ENCODE results near the gene KLHDC7B. TPM values are rescaled to one million over a fixed set of nuclear protein-coding genes. Genes with fewer than 3 reads are reported as not detected.

KLHDC7B gene
- total RNA-seq, 1 donor from 2014 or later = 0.77 TPM

GRCh38 chr22:50525858-50526107 lies 19.9 kb upstream of the KLHDC7B start:
- DNase-seq = no peak
- Histone ChIP-seq H3K27ac (peak overlapping the region; percentile 93), H3K9me3 (no peaks in the 10 kb centered on the region), H3K27me3 (ENCODE audit: low read depth) (no peaks in the 10 kb centered on the region), H3K4me1 (peaks cover 45% of the 10 kb centered on the region), H3K36me3 (peaks cover 35% of the 10 kb centered on the region), H3K4me3 (peak overlapping the region; percentile 79)
- intact Hi-C loops (cut with DNase I) = no loop called here
- TF ChIP-seq CTCF (IDR thresholded peaks at IDR 0.05) = no peak
- ATAC-seq = no peak

GRCh38 chr22:50526108-50526833 lies 19.4 kb upstream of the KLHDC7B start:
- Histone ChIP-seq H3K9me3 (no peaks in the 10 kb centered on the region), H3K27me3 (ENCODE audit: low read depth) (no peaks in the 10 kb centered on the region), H3K4me3 (peak overlapping the region; percentile 79), H3K27ac (peak overlapping the region; percentile 93), H3K4me1 (peaks cover 45% of the 10 kb centered on the region), H3K36me3 (peaks cover 30% of the 10 kb centered on the region)
- peak; percentile 82 for TF ChIP-seq CTCF (IDR thresholded peaks at IDR 0.05)
- intact Hi-C loops (cut with DNase I) = no loop called here
- DNase-seq = peak; percentile 89
- ATAC-seq = peak; percentile 36 to 54

GRCh38 chr22:50526834-50527801 lies 18.6 kb upstream of the KLHDC7B start:
- peaks cover 45% of the 10 kb centered on the region for H3K4me1 ChIP-seq
- peak overlapping the region; percentile 79 for H3K4me3 ChIP-seq
- no peaks in the 10 kb centered on the region for H3K9me3 ChIP-seq
- peak; percentile 85 for DNase-seq
- H3K27me3 ChIP-seq (ENCODE audit: low read depth) = no peaks in the 10 kb centered on the region
- intact Hi-C loops (cut with DNase I) = no loop called here
- TF ChIP-seq CTCF (IDR thresholded peaks at IDR 0.05) = no peak
- H3K36me3 ChIP-seq = peaks cover 21% of the 10 kb centered on the region
- ATAC-seq = peak; percentile 5 to 12
- peak overlapping the region; percentile 93 for H3K27ac ChIP-seq

- Histone ChIP-seq H3K4me1 (peaks cover 53% of the 10 kb centered on the region), H3K27ac (peak overlapping the region; percentile 93), H3K27me3 (ENCODE audit: low read depth) (no peaks in the 10 kb centered on the region), H3K9me3 (no peaks in the 10 kb centered on the region), H3K4me3 (peak overlapping the region; percentile 79), H3K36me3 (peaks cover 12% of the 10 kb centered on the region)
- intact Hi-C loops (cut with DNase I) = no loop called here
- peak; percentile 46 for DNase-seq
- no peak for TF ChIP-seq CTCF (IDR thresholded peaks at IDR 0.05)
- no peak for ATAC-seq
Observed at GRCh38 chr22:50527921-50528681, 17.6 kb upstream of the KLHDC7B start.

GRCh38 chr22:50528682-50529415 lies 16.9 kb upstream of the KLHDC7B start:
- intact Hi-C loops (cut with DNase I) = no loop called here
- Histone ChIP-seq H3K36me3 (peaks cover 4% of the 10 kb centered on the region), H3K9me3 (no peaks in the 10 kb centered on the region), H3K27ac (peak overlapping the region; percentile 100), H3K27me3 (ENCODE audit: low read depth) (no peaks in the 10 kb centered on the region), H3K4me3 (peak overlapping the region; percentile 79), H3K4me1 (peaks cover 58% of the 10 kb centered on the region)
- TF ChIP-seq CTCF (IDR thresholded peaks at IDR 0.05) = no peak
- no peak for ATAC-seq
- peak; percentile 64 for DNase-seq

Data from lower lobe of right lung (tissue), 2 donors.